Measurements from ENCODE around the gene GTF2F2.
"Not testable (repeated sequence)": the region's sequence is repeated elsewhere in the genome, so short reads cannot be mapped to it uniquely, and the experiment has no call there.

GTF2F2 gene

DNA sequence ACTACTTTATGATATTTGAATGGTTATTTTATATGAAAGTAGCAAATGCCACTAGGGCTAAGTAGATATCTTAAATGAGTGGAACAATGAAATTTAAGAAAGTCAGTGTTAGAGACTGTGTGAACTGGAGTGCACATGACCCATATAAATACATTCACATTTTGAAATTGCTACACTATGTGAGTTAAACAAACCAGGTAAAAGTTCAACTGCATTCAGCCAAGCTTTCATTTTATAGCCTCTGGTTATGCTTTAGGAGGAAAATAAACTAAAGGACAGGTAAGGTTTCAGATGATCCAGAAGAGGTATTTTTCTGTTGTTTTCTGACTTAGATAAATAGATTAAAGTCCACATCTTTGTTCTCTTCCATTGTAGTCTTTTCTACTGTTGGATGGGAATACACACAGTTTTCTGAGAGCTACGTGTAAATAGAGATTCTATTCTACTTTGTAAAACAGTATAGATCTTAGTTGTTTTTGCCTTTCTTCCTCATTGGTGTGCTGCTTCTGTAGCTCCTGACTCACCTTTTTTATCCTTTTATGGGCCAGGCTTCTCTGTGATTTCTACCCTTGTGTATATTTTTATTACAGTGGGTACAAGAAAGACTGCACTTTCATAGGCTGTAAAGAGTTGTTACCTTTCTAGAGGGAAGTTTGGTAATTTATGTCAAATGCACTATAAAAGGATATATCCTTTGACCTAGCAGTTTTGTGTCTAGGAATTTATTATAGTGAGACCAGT is 135.1 kb downstream of the GTF2F2 start:
- DNase-seq (ENCODE audit: low read depth, low spot score), result no peak

- no peak for DNase-seq (ENCODE audit: low read depth, low spot score)
These were observed 135.9 kb downstream of the GTF2F2 start for GRCh38 chr13:45256254-45256653.

GRCh38 chr13:45257638-45258333 is 137.5 kb downstream of the GTF2F2 start:
- DNase-seq (ENCODE audit: low read depth, low spot score), result no peak

DNA sequence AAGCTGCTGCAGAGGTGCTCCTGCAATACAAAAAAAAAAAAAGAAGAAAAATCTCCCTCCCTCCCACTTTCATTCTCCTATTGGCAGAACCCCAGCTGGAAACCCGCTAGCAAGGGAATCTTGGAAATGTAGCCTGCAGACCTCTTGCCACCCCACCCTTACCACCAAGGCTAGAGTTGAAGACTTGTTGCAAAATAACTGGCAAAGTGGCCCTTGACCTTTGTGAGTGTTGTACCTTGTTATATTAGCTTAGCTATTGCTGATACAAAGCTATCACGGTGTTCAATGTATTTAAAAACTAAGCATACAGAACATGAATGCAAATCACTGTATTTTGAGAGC is 138.0 kb downstream of the GTF2F2 start:
- no peak for DNase-seq (ENCODE audit: low read depth, low spot score)

GRCh38 chr13:45267215-45267614 is 146.9 kb downstream of the GTF2F2 start:
- DNase-seq (ENCODE audit: low read depth, low spot score), result no peak

DNA sequence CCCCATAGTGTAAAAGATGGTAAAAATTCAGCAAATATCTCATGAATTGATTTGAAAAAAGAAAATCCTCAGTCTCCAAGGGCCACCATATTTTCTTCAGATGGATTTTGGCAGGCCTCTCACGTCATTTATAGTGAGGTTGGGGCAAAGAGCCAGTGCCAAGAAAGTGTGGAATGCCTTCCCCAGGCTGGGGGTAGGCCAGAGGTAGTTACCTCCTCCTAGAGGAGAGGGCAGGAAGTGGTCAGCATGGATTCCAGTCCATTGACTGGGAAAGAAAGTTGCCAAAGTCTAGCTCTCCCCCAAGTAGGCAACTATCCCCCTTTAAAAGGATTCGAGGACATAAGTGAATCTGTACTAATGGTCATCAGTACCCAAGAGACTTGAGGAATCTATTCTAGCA is 148.9 kb downstream of the GTF2F2 start:
- DNase-seq (ENCODE audit: low read depth, low spot score), result no peak

DNA sequence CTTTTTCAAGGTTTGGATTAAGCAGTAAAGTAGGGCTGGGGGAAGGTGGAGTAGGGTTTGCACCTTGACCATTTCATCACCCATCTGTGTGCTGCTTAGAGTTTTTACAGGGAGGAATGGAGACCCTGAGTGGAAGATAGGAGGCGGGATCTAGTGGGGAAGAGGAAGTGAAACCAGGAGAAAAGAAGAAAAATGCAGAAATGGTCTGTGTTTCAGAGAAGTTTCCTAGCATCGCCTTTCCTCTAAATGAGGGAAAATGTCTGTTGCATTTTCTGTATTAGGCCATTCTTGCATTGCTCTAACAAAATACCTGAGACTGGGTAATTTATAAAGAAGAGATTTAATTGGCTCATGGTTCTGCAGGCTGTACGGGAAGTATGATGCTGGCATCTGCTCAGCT is 156.6 kb downstream of the GTF2F2 start:
- DNase-seq (ENCODE audit: low read depth, low spot score), result no peak

DNA sequence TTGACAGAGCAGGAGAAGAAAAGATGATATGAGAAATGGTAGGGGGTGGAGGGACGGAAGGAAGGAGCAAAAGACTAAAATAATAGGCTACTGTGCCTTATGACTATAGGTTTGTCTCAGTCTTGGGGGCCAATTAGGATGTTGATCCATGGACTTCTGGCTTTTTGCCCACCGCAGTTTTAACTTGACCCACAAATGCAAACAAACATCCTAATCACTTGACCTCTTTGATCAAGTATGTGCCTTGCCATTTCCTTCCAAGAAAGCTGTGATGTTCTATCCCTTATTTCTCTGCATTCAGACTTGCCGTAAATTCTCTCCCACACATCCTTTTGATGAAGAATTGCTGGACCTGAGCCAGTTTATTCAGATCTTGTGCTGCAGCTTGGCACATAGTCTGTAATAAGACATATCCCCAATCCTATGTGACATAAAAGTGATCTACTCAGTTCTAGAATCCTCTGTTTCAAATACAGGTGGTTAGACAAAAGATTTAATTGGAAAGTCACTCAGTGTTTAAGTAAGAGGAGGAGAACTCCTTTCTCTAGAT is 157.9 kb downstream of the GTF2F2 start:
- no peak for DNase-seq (ENCODE audit: low read depth, low spot score)

GRCh38 chr13:45280011-45280410 is 159.7 kb downstream of the GTF2F2 start:
- DNase-seq (ENCODE audit: low read depth, low spot score), result no peak

GRCh38 chr13:45280751-45281634 is 160.7 kb downstream of the GTF2F2 start:
- peak; percentile 31 for DNase-seq (ENCODE audit: low read depth, low spot score)

- DNase-seq (ENCODE audit: low read depth, low spot score), result no peak
These were observed 162.7 kb downstream of the GTF2F2 start for GRCh38 chr13:45282994-45283393.

DNA sequence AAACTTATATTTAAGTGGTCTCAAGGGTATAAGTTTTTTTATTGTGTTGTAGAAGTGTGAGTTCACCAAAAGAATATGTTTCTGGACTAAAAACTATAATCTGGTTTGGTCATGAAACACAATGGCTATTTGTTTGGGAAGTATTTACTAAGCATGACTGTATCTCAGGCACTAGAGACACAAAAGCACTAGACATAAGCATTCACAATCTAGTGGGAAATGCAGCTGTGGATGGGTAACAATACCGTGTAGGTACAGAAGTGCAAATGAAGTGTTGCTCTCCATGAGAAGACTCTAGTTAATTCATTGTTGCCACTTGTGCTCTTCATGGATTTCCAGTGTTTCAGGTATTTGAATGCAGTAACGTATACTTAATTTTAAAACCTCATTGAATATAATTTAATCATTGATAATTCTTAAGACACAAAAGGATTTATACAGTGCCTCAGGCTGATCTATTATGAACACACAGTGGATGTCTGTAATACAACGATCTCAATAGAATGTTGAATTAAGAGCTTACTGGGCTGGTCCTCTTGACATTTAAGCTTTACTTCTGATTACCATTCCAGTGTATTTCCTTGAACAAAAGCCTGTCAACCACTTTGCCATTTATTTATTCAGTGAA is 169.7 kb downstream of the GTF2F2 start:
- no peak for DNase-seq (ENCODE audit: low read depth, low spot score)

DNA sequence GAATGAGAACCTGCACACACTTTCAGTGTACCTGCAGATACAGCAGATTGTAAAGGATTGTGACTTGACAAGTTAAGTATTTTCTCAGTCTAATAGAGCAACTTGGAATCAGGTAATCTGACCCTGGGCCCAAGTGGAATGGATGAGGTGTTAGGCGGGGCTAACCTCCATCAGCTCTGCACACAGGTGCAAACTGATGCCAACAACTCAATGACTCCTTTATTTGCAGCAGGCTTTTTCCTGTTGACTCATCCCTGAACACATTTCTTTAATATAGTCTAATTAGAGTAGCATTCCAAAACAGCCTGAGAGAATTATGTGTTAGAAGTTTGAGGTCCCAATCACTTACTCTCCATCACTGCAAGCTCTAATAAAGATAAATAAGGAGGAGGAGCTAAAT is 171.9 kb downstream of the GTF2F2 start:
- no peak for DNase-seq (ENCODE audit: low read depth, low spot score)

DNA sequence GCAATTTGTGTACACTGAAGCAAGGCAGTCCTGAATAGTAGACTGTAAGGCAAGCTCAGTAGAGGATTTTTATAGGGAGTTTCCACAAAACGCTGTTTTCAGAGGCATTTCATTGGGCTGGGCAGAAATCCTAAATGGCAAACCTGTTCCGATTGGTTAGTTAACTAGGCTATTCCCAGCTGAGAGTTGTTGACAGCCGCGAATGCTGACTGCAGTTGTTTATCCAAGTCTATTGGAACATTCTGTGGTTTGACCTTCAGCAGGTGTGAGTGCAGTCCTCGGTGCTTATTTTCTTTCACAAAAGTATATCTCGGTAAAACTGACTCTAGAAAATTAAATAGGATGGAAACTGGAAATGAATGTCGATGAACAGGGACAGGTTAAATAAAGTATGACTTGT is 175.2 kb downstream of the GTF2F2 start:
- DNase-seq (ENCODE audit: low read depth, low spot score), result no peak

- no peak for DNase-seq (ENCODE audit: low read depth, low spot score)
These were observed 175.9 kb downstream of the GTF2F2 start for GRCh38 chr13:45296259-45296658.

DNA sequence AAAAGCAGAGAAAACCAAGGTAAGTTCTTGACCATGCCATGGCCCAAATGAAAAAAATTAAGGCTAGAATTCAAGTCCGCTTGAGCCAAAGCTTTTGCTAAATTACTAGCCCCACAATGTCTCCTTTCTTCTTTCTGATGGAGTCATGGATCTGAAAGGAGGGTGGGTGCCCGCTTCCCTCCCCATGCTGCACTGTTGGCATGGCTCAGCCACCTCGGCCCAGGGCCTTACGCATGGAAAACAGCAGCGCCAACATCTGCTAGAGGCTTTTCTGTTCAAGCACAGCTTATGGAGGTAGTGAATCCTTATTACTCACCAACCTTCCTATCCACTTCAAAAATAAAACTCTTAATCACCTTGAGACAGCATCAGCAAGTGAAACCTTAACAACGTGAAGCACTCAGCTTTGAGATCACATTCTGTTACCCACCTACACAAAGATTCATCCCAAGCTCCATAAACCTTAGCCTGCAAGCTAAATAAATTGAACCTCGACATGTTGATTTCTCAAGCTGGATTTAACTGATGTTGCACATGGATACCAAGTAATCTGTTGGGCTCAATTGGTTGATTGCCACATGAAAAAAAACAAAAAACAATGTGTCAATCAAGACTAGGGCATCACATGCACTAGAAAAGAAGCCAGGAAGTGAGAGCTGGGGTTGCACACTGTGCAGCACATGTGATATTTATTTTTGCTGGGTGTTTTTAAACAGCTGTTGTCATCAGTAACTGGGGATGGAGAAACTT is 177.3 kb downstream of the GTF2F2 start:
- DNase-seq (ENCODE audit: low read depth, low spot score), result no peak

DNA sequence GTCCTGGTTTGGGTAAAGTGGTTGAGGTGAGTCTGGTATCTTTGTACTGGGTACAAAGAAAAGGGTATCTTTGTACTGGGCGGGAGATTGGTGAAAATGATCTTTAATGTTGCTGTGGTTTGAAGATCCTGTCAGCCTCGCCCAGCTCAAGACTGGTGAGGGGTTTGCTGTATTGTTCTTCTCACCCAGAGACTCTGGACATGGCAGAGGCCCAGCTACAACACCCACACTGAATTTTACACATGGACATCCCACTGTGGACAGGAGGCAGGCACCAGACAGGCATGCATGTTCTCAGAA is 177.8 kb downstream of the GTF2F2 start:
- no peak for DNase-seq (ENCODE audit: low read depth, low spot score)

DNA sequence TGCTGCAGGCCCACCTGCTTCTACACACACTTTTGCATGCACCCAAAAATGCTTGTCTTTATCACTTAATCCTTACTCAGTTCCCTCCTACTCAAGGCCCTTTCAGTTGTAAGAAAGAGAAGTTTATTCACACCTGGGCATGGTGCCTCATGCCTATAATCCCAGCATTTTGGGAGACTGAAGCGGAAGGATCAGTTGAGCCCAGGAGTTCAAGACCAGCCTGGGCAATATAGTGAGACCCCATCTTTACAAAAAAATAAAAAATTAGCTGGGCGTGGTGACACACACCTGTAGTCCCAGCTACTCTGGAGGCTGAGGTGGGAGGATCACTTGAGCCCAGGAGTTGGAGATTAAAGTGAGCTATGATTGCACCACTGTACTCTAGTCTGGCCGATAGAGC is 178.2 kb downstream of the GTF2F2 start:
- DNase-seq (ENCODE audit: low read depth, low spot score), result not testable (repeated sequence)

DNA sequence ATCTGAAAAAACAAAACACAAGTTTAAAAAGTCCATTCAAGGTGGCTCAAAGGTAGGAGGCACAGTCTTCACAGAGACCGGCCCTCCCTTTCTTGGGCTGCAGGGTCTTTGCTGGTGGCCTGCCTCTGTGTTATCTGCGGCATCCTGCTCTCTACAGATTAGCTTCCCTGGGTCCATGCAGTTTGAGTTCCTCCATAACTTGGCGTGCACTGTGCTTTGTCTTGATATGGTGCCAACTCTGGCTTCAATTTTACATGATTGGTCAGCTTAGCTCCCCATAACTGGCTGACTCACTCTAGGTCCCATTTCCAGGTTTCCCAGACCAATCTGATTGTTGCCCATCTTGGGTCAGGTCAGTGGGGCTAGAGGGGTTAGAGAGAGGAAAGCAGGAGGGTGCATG is 178.9 kb downstream of the GTF2F2 start:
- no peak for DNase-seq (ENCODE audit: low read depth, low spot score)

DNA sequence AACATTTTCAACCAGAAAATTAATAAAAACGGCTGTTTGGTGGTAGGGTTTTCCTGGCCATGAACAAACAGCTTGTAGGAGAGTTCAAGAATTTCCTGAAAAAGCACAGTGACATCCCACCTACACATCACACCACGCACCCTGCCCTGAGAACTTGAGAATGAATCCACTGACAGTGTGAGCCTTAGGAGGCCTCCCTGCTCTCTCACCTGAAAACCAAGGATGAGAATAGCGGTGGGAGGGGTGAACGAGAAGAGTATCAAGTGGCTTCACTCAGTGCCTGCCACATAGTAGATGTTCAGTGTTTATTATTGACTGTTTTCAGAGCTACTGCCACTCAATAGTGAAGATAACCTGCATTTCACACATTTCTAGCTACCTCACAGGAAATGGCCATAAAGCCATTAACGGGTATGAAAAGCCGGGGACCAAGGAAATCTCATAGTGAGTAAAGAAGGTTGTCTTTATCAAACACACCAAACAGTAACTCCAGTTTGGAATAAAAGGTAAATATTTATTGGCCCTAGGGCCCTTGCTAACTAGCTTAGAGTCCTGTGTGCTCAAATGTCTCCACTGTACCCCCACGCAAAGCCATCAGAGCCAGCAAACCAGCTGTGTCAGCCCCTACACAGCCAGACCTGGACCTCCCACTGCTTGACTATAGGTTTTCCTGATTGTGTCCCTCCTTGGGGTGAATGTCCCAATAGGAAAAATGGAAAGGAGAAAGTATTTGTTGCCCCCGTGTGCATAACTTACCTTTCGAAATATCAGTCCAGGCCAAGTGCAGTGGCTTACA is 180.1 kb downstream of the GTF2F2 start:
- DNase-seq (ENCODE audit: low read depth, low spot score), result no peak

Measured in activated CD4-positive, CD25-positive, alpha-beta regulatory T cell treated with anti-CD3 and anti-CD28 coated beads, Interleukin-2, amount 50 U/mL, for 16 hours (primary cell).